AG09309 (cell line): ENCODE measurements around the gene RABGAP1.

Experiments
- DNase-seq: peaks from one replicate; pipeline ENCODE4 v3.0.0-alpha.2; 2010; ENCODE audit warnings: low read depth
- H3K4me3 ChIP-seq: 2 replicates; pipeline ENCODE4 v1.5.1; 2011; ENCODE audit warnings: mild to moderate bottlenecking, low read depth, low read length, moderate library complexity; ENCODE audit not compliant: control insufficient read depth
- CTCF ChIP-seq: IDR thresholded peaks from 2 replicates; pipeline ENCODE4 v1.5.1; 2011; ENCODE audit warnings: mild to moderate bottlenecking, low read depth, low read length, inconsistent platforms; ENCODE audit not compliant: insufficient read depth, control insufficient read depth; ENCODE audit errors: missing control alignments

RABGAP1 gene

GRCh38 chr9:123098096-123098459 is 157.3 kb downstream of the RABGAP1 start:
- no peak for DNase-seq
- no peak overlapping the region for H3K4me3 ChIP-seq
- no peak for TF ChIP-seq CTCF

GRCh38 chr9:123099042-123099441 is 158.2 kb downstream of the RABGAP1 start:
- no peak overlapping the region for H3K4me3 ChIP-seq
- no peak for DNase-seq
- TF ChIP-seq CTCF = no peak

GRCh38 chr9:123099548-123099947 is 158.7 kb downstream of the RABGAP1 start:
- DNase-seq = no peak
- H3K4me3 ChIP-seq = no peak overlapping the region
- no peak for TF ChIP-seq CTCF

GRCh38 chr9:123102375-123103113 is 161.7 kb downstream of the RABGAP1 start:
- DNase-seq = no peak
- H3K4me3 ChIP-seq = no peak overlapping the region
- peak; percentile 32 for TF ChIP-seq CTCF

- H3K4me3 ChIP-seq = no peak overlapping the region
- no peak for TF ChIP-seq CTCF
- no peak for DNase-seq
Measured at GRCh38 chr9:123104807-123105206, 164.0 kb downstream of the RABGAP1 start.

- no peak overlapping the region for H3K4me3 ChIP-seq
- no peak for DNase-seq
- TF ChIP-seq CTCF = no peak
Measured at GRCh38 chr9:123105490-123105889, 164.7 kb downstream of the RABGAP1 start.
